CD4-positive, alpha-beta T cell treated with Interleukin-6 at 100 ng/mL for 8 hours (primary cell): Measurements from ENCODE around the gene TEX48.
A peak's percentile ranks its signal among the peaks of the same experiment; 100 is the strongest.

Experiments
- DNase-seq: peaks from one replicate; pipeline ENCODE4 v3.0.0-alpha.2; 2020; ENCODE audit warnings: mixed read lengths, low spot score

TEX48 gene

GRCh38 chr9:114621561-114621960 is 60.4 kb downstream of the TEX48 start:
- no peak for DNase-seq

DNA sequence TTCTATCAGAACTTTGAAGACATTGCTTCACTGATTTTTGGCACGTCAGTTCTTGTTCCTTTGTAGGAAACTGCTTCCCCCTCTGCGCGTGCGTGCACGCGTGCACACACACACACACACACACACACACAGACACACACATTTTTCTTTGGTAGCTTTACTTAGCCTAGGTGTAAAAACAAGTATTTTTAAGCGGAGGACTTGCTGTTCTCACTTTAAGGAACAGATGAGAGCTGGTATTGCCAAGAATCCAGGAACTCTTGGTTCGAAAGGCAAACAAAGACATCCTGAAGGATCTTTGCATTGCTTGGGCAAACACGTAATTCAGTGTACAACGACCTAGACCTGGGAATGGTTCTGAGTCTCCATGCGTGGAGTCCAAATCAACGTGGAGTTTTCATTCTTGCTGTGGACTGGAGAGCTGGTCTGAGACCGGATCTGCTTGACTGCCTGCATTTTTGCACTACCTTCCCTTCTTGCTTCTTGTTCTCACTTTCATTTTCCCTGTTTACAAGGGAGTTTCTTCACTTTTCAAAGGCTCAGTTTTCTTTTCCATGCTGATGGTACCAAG is 62.7 kb downstream of the TEX48 start:
- DNase-seq: peak; percentile 18

DNA sequence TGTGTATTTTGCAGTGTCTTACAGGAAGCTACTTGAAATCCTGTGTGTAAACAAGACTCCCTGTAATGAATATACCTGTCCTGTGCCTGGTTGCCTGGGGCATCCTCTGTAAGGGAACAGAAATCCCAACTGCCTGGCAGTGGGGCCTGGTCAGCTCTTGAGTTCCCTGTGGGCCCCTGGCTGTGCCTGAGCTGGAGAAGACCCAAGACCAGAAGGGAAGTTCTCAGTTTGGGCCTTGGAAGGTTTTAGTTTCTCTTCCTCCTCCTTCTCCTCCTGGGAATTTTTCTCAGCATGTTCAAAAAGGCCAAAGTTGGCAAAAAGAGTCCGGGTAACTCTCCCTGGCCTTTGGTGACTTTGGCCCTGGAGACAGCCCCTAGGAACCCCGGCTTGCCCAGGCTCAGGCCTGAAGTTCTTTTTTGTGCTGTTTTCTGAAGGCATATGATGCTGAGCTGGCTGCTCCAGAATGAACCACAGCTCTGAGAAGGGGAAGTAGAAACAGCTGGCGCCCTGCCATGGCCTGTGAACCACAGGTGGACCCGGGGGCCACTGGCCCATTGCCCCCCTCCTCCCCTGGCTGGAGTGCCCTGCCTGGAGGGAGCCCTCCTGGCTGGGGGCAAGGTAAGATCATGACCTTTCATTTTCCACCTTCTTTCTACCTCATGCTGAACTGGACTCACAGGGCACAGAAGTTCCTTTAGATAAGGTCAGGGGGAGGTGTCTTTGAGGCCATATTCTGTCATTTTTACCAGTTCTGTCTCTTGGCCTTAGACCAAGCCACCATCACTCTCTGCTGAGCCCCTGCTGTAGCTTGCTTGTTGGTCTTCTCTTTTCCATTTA is 65.1 kb downstream of the TEX48 start:
- peak; percentile 15 for DNase-seq
